Left cardiac atrium (tissue), 4 donors: ENCODE measurements around the gene RAB24. TPM values are rescaled to one million over a fixed set of nuclear protein-coding genes. Genes with fewer than 3 reads are reported as not detected.

Experiments
- ATAC-seq, 2 donors: fragments of 200-7000 bp; cut with Tn5 transposase; one replicate each; pipeline ENCODE4 v1.9.1; 2020; ENCODE audit warnings: mild to moderate bottlenecking in 2 of 2, moderate library complexity in 2 of 2
- DNase-seq: peaks from one replicate; pipeline ENCODE4 v3.0.0-alpha.2; 2020
- intact Hi-C, 2 donors: fragments of 100-400 bp; cut with DNase I; formaldehyde crosslinking; loops; one replicate each; pipeline versions ENCODE4 v1.14.1 to v1.15.1; 2022 to 2023
- total RNA-seq, 2 donors: library from RNA; stranded (reverse); fragmentation: NEBNext Ultra II Directional; extraction: Animal tissue kit (Norgen Biotek cat#: 25700); gene quantifications; one replicate each; pipeline ENCODE4 v1.2.1, GENCODE V29; 2021
- donor health status: DM: no; HTN: yes; CAD: no.
- donor health status: DM: no; HTN: yes; CAD: no; lungs with severe emphysema.
- donor health status: DM: yes; HTN: yes; CAD: no.
- donor health status: Dilated cardiomyopathy.

RAB24 gene
- total RNA-seq, 2 donors from 2014 or later: 18.8 to 20.1 TPM

DNA sequence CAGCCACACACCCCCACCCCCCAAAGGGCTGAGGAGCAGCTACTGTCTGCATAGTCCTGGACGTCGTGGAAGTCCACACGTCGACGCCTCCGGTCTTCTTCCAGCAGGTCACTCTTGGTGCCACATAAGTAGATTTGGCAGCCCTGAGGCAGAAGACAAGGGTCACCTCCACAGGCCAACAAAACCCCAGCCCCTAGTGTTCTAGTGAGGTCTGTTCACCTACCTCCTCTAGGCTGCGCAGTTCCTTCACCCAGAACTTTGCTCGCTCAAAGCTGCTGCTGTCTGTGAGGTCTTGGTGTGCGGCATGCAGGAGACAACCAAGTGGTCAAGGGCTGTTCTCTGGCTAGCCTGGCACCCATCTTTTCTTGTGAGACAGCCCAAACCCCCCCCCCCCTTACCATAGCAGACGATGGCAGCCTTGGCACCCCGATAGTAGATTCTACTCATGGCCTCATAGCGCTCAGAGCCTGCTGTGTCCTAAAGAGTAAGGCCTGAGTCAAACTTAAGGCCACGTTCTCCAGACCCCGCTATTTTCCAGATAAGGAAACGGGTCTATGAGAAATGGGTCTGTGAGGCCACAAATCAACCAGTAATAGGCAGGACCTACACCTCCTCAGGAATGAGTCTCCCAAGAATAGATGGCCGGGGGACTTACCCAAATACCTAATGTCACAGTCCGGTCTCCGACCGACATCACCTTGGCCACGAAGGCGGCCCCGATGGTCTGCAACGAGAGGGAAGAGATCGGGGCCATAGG, 987 bp downstream of the RAB24 start:
- ATAC-seq: peak in 1 of 2 donors; percentile 0
- intact Hi-C loops: loop anchor here in 1 of 2 donors (10.0 kb wide), 1 partner anchor 188 kb away; no protein-coding TSS in a partner anchor
- no peak for DNase-seq

DNA sequence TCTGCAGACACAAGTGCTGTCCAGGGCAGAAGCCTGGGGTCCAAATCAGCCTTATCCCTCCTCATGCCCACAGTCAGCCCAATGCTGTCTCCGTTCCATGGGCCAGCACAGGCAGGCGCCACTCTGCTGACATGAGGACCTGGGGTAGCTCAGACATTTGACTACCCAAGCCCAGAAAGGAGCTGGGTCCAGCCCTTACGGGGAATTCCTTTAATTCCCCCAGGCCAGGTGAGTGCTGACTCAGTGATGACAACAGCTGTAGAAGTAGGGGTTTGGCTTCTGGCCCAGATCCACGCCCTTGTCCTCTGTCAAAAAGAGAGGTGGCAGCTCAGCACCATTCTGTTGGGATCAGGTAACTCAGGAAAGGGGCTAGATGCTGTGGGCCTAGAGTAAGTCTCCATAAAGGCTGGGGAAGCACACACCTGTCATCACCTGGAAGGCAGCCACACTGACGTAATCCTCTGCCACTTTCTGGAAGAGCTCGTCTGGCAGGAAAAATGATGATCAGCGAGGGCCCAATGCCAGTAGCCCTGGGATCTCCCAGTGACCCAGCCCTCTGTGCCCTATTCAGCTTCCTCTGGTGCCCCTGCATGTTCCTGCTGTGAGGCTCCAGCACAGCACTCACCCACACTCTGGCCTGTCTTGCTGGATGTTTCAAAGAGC, 1.9 kb downstream of the RAB24 start:
- DNase-seq (no peak), ATAC-seq (no peak)
- intact Hi-C loops: loop anchor here in 1 of 2 donors (10.0 kb wide), 1 partner anchor 187 kb away; no protein-coding TSS in a partner anchor

DNA sequence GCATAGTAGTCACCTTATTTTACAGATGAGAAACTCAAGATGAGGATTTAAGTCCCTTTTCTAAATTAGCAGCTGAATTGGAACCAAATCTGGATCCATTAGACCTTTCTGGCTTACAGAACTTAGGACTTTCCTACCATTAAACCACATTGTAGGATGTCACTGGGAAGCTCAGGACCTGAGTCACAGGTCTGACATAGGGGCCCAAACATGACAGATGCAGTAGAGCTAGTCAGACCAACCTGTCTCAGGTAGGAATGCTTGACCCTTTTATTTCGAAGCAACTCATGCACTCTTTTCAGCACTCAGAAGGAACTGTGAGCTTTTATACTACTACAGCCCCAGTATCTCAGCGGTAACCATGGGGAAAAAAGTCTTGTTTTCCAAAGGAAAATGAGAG, 2.6 kb downstream of the RAB24 start:
- intact Hi-C loops: loop anchor here in 1 of 2 donors (10.0 kb wide), 1 partner anchor 186 kb away; no protein-coding TSS in a partner anchor
- DNase-seq (no peak), ATAC-seq (no peak)

DNA sequence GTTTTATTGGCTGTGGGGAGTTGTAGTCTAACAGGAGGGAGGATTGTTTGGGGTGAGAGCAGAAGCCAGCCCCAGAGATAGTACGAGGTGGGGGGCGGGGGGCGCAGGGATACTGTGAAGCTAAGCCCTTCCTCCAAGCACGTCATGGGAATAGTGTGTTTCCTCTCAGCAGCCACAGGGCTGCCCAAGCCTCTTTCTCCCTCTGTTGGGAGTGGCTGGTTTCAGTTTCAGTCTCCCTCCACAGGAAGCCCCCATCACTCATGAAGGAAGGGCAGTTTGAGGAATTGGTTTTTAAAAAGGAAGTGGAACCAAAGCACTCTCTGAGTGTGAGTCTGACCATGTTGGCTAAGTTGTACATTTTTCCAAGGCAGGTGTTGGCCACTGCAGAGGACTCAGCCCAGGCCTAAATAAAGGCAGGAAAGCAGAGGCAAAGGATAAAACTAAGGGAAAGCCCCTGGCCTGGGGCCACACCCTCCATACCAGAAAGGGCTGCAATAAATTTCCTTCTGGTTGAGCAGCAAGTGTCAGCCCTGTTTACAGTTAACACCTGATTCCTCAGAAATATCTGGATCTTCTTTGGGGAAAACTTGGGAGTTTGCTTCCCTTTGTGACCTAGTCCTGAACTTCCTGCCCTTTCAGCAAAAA, 3.2 kb downstream of the RAB24 start:
- ATAC-seq (peak; percentile 20 to 35), DNase-seq (peak; percentile 74)
- intact Hi-C loops: loop anchor here in 1 of 2 donors (10.0 kb wide), 1 partner anchor 186 kb away; no protein-coding TSS in a partner anchor

DNA sequence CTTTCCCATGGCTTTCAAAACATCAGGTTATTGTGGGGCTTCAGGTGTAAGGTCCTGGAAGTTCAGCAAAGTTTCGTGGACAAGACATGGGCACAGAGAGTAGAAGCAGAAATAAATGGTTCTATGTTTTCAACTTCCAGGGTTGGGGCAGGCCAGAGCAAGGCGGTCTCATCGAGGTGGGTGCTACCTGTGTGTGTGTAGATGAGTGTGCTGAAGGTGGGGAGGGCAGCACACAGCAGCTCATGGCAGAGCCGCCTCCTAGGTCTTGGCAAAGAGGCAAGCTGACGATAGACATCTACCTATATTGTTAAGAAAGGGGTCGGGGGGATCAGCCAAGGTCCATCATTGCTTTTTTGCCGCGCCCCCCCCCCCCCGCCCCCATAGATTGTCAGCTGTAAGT, 3.8 kb downstream of the RAB24 start:
- ATAC-seq (no peak), DNase-seq (no peak)
- intact Hi-C loops: loop anchor here (10.0 kb wide), 1 partner anchor 185 kb away; no protein-coding TSS in a partner anchor

DNA sequence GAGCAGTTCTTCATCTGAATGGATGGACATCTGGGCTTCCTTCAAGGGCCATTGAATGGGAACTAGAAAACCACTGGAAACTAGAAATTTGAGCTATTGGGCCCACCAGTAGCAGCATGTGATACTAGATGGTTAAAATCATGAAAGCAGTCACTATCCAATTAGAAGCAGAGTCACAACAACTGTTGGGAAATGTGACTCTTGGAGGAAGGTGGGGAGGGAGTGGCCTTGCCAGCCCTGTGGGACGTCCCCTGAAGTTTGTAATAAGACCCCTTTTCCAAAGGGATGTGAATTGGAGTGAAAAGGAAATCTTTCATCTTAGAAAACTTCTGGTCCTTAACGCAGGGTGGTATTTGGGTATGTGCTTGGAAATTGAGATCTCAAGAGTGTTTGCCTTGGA, 5.6 kb downstream of the RAB24 start:
- no peak for DNase-seq
- ATAC-seq: no peak
- intact Hi-C loops: loop anchor here in 1 of 2 donors (10.0 kb wide), 1 partner anchor 183 kb away; no protein-coding TSS in a partner anchor

DNA sequence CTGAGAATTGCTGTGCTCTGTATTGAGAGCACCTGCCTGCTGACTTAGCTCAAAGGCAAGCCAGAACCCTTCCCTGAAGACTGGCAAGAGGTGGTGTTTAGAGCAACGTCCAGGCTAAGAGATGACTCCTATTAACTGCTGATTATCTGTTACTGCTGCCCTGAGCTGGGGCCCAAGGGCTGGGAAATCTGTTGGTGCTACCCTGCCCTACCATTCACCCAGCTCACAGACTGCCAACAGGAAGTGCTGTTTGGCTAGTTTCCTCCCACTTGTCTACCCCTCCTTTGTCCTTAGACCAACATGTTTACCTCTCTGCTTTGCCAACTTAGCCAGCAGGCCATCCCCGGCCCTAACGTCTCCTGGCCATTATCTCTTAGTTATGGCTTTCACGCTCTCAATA, 6.9 kb downstream of the RAB24 start:
- intact Hi-C loops: loop anchor here in 1 of 2 donors (10.0 kb wide), 1 partner anchor 182 kb away; no protein-coding TSS in a partner anchor
- DNase-seq: no peak
- ATAC-seq: peak in 1 of 2 donors; percentile 2

DNA sequence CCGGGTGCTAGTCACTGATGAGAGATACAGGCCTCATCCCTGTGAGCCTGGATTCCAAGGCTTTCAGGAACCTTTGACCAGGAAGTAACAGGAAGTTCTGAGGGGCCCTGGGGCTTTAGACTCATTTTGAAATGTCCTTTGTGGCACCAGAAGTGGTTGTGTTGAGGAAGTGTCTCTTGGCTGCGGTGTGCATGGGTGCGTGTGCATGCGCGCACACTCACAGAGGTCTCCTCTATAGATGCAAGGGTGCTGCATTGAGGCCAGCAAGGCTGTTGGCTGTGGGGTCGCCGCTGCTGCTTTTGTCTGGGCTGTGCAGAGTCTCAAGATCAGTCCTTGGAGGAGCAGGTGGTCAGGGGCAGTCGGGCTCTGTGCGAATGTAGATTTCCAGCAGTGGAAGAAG, 7.6 kb downstream of the RAB24 start:
- ATAC-seq (no peak), DNase-seq (no peak)
- intact Hi-C loops: loop anchor here in 1 of 2 donors (10.0 kb wide), 1 partner anchor 181 kb away; no protein-coding TSS in a partner anchor

DNA sequence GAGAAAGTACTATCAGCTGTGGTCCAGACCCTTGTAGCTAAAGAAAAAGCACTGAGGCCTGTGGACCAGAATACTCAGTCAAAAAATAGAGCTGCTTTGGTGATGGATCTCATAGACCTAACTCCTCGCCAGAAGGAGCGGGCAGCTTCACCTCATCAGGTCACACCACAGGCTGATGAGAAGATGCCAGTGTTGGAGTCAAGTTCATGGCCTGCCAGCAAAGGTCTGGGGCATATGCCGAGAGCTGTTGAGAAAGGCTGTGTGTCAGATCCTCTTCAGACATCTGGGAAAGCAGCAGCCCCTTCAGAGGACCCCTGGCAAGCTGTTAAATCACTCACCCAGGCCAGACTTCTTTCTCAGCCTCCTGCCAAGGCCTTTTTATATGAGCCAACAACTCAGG, 8.9 kb downstream of the RAB24 start:
- intact Hi-C loops: loop anchor here in 1 of 2 donors (10.0 kb wide), 1 partner anchor 180 kb away; no protein-coding TSS in a partner anchor
- DNase-seq: no peak
- ATAC-seq: peak; percentile 17 to 20

DNA sequence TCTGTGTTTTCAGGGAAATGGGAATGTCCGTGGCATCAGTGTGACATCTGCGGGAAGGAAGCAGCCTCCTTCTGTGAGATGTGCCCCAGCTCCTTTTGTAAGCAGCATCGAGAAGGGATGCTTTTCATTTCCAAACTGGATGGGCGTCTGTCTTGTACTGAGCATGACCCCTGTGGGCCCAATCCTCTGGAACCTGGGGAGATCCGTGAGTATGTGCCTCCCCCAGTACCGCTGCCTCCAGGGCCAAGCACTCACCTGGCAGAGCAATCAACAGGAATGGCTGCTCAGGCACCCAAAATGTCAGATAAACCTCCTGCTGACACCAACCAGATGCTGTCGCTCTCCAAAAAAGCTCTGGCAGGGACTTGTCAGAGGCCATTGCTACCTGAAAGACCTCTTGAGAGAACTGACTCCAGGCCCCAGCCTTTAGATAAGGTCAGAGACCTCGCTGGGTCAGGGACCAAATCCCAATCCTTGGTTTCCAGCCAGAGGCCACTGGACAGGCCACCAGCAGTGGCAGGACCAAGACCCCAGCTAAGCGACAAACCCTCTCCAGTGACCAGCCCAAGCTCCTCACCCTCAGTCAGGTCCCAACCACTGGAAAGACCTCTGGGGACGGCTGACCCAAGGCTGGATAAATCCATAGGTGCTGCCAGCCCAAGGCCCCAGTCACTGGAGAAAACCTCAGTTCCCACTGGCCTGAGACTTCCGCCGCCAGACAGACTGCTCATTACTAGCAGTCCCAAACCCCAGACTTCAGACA, 9.5 kb downstream of the RAB24 start:
- no peak for ATAC-seq
- intact Hi-C loops: loop anchor here in 1 of 2 donors (10.0 kb wide), 1 partner anchor 179 kb away; no protein-coding TSS in a partner anchor
- no peak for DNase-seq

DNA sequence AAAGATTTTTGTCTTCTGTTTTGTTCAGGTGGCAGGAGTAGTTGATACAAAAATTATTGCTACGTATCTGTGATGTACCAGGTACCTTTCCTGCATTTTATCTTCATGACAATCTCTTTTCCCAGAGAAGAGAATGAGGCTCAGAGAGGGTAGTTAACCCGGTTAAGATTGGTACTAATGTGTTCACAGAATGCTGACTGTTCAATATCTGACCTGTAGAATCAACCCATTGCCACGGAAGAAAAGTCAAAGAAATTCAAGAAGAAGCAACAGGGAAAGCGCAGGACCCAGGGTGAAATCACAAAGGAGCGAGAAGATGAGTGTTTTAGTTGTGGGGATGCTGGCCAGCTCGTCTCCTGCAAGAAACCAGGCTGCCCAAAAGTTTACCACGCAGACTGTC, 11.8 kb downstream of the RAB24 start:
- intact Hi-C loops: loop anchor here in 1 of 2 donors (10.0 kb wide), 1 partner anchor 177 kb away; no protein-coding TSS in a partner anchor
- ATAC-seq (no peak), DNase-seq (no peak)

DNA sequence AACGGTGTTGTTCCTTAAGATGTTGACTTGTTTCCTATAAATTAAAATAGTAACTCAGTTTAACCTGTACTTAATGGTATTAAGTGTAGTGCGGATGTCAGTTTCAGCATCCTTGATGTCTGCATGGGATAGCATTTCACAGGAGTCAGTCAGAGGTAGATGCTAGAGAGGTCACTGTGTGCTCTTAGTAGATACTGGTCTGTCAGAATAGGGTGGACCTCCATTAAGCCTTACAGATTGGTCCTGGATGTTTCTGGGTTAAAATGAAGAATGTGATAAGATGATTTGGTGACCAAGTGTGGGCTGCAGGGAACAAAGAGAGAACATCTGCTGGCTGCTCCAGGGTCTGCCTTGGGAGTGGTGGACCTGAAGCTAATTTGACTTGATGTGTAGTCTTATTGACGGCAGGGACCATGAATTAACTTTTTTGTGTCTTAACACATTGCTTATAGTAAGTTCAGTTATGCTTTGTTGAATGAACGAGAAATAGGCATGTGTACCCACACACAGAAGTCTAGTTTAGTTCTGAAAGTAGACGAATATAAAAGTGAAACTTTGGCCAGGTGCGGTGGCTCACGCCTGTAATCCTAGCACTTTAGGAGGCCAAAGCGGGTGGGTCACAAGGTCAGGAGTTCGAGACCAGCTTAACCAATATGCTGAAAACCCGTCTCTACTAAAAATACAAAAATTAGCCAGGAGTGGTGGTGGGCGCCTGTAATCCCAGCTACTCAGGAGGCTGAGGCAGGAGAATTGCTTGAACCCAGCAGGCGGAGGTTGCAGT, 12.5 kb downstream of the RAB24 start:
- intact Hi-C loops: loop anchor here in 1 of 2 donors (10.0 kb wide), 1 partner anchor 176 kb away; no protein-coding TSS in a partner anchor
- DNase-seq: no peak

DNA sequence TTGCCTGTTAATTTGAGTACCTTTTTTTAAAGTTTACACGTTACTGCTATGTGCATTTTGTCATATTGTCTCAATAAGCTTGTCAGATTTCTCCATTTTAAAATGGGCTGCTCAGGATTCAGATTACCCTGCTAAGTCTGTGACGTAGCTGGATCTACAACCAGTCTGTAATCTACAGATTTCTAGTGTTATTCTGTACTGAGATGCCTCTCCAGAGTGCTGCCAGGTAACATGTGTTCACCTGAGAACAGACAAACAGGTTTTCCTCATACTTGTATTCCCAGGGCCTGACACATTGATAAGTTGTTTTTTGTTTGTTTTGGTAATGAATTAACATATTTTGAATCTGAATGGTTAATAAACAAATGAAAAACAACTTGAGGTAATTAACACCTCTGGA, 15.3 kb downstream of the RAB24 start:
- intact Hi-C loops: no loop called here
- ATAC-seq (no peak), DNase-seq (no peak)

More for the DNA sequence above, 12.5 kb downstream of the RAB24 start:
- no peak for ATAC-seq

DNA sequence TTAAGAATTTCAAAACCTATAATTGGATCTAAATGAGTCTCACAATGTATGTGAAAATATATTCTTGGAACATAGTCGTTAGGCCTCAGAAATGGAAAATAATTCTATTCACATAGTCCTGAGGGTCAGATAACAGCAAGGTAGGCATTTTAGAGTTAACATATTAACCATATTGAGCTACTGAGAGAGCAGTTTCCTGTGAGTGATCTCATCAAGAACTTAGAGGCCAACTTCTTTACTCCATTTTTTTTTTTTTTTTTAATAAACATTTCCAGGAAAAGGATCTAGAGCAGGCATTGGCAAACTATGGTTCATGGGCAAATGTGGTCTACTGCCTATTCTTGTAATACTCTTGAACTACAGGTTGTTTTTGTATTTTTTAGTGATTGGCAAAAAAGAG, 26.6 kb downstream of the RAB24 start:
- intact Hi-C loops: no loop called here
- no peak for DNase-seq
- no peak for ATAC-seq

DNA sequence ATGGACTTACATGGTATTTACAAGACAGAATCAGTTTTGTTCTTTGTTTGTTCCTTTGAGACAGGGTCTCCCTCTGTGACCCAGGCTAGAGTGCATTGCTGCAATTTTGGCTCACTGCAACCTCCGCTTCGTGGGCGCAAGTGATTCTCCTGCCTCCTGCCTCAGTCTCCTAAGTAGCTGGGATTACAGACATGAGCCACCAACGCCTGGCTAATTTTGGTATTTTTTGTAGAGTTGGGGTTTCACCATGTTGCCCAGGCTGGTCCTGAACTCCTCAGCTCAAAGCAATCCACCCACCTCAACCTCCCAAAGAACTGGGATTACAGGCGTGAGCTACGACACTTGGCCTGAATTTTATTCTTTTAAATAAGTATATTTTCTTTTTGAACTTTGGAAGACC, 27.6 kb downstream of the RAB24 start:
- DNase-seq (no peak), ATAC-seq (no peak)
- intact Hi-C loops: no loop called here

DNA sequence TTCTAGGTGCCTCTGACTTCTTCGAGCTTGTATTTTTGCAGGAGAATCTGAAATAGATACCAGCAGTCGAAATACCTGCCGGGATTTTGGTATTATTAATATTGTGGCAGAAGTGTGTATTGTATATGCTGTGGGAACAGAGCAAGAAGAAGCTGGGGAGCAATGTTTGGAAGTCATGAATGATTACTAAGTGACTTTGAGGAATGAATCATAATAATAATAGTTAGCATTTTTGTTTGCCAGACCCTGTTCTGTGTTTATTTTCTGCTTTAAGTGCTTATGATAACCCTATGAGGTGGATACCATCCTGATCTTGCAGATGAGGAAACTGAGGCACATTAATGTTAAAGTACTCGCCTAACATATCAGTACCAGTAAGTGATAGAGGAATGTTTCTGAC, 32.4 kb downstream of the RAB24 start:
- intact Hi-C loops: no loop called here
- no peak for ATAC-seq
- no peak for DNase-seq

DNA sequence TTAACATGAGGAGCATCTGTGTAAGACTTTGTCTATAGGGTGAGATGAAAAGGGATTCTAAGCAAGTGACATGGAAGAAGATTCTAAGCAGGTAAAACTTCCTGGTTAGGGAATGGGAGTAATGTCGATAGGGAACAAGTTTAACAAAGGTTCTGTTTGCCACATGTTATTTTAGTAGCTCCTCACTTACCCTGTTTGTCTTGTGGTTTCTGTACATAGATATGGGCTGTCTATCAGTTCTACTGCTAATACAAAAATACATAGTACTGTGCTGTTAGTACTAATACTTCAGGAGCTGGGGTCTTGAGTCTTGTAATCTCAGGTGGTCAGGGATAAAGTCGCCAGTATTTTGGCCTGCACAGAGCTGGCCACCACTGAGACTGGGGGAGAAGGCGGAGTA, 32.9 kb downstream of the RAB24 start:
- DNase-seq (no peak), ATAC-seq (no peak)
- intact Hi-C loops: no loop called here

DNA sequence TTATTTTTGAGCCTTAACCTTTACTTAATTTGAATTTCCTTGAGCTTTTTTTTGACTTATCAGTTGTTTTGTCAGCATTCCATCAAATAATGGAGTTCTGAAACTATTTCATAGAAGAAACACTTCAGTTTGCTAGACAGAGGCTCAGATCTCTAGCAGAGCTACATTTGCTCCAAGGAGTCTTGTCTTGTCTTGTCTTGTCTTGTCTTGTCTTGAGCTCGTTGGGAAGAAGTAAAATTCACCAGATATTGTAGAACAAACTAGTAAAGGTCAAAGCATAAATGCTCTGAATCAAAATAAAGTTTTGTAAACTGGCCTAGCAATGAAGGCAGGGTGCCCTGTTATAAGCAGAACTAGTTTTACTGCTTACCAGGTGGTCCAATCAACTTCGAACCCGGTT, 33.5 kb downstream of the RAB24 start:
- DNase-seq (no peak), ATAC-seq (no peak)
- intact Hi-C loops: no loop called here
